Mesenchymal stem cell (in vitro differentiated cells and primary cell): ENCODE measurements around the gene PPP1R13B.
A peak's percentile ranks its signal among the peaks of the same experiment; 100 is the strongest.

Experiments used
- DNase-seq: peaks from one replicate; pipeline ENCODE4 v3.0.0-alpha.2; 2013
- H2AFZ ChIP-seq: one replicate; pipeline ENCODE4 v1.6.1; 2013; ENCODE audit warnings: low read depth, mild to moderate bottlenecking, control low read depth, inconsistent platforms, low read length, moderate library complexity
- H2AK5ac ChIP-seq: 2 replicates; pipeline ENCODE4 v1.6.1; 2013; ENCODE audit warnings: low read length, moderate library complexity, mild to moderate bottlenecking, inconsistent platforms; ENCODE audit not compliant: severe bottlenecking
- H2BK120ac ChIP-seq: one replicate; pipeline ENCODE4 v1.6.1; 2013; ENCODE audit warnings: low read depth, mild to moderate bottlenecking, inconsistent platforms, low read length, moderate library complexity
- H2BK12ac ChIP-seq, 2 experiments: one replicate each; pipeline ENCODE4 v1.6.1; 2013; ENCODE audit warnings: inconsistent platforms in 2 of 2, low read length in 2 of 2, mild to moderate bottlenecking in 2 of 2, moderate library complexity in 2 of 2, control low read depth in 1 of 2
- H2BK15ac ChIP-seq: one replicate; pipeline ENCODE4 v1.6.1; 2013; ENCODE audit warnings: mild to moderate bottlenecking, low read depth, inconsistent platforms; ENCODE audit not compliant: poor library complexity, severe bottlenecking
- H2BK5ac ChIP-seq: 2 replicates; pipeline ENCODE4 v1.6.1; 2013; ENCODE audit warnings: low read depth, mild to moderate bottlenecking, low read length, control low read depth, inconsistent platforms; ENCODE audit not compliant: poor library complexity, severe bottlenecking
- H3K14ac ChIP-seq, 2 experiments: one replicate each; pipeline ENCODE4 v1.6.1; 2013; ENCODE audit warnings: inconsistent platforms in 2 of 2, low read length in 2 of 2, control low read depth in 1 of 2, mild to moderate bottlenecking in 1 of 2, moderate library complexity in 1 of 2
- H3K18ac ChIP-seq, 2 experiments: one replicate each; pipeline ENCODE4 v1.6.1; 2013; ENCODE audit warnings: inconsistent platforms in 2 of 2, low read length in 2 of 2, control low read depth in 1 of 2, low read depth in 1 of 2, mild to moderate bottlenecking in 1 of 2
- H3K23ac ChIP-seq, 2 experiments: one replicate each; pipeline ENCODE4 v1.6.1; 2013; ENCODE audit warnings: inconsistent platforms in 2 of 2, low read length in 2 of 2, mild to moderate bottlenecking in 2 of 2, moderate library complexity in 2 of 2, control low read depth in 1 of 2
- H3K27ac ChIP-seq: 2 replicates; pipeline ENCODE4 v1.5.1; 2013; ENCODE audit warnings: mild to moderate bottlenecking, moderate library complexity, low read length, control low read depth, inconsistent platforms; ENCODE audit not compliant: poor library complexity, severe bottlenecking
- H3K27me3 ChIP-seq, 2 experiments: 2 replicates each; pipeline versions ENCODE4 v1.6.1 to v1.7.0; 2013; ENCODE audit warnings: low read length in 2 of 2, mild to moderate bottlenecking in 2 of 2, moderate library complexity in 2 of 2, control low read depth in 1 of 2, inconsistent platforms in 1 of 2; ENCODE audit not compliant: control insufficient read depth in 1 of 2, insufficient read depth in 1 of 2
- H3K36me3 ChIP-seq, 2 experiments: 2 replicates each; pipeline versions ENCODE4 v1.6.1 to v1.7.0; 2013; ENCODE audit warnings: low read length in 2 of 2, control low read depth in 1 of 2, inconsistent platforms in 1 of 2, low read depth in 1 of 2, mild to moderate bottlenecking in 1 of 2; ENCODE audit not compliant: insufficient read depth in 2 of 2, control insufficient read depth in 1 of 2
- H3K4ac ChIP-seq, 2 experiments: one replicate each; pipeline ENCODE4 v1.6.1; 2013; ENCODE audit warnings: inconsistent platforms in 2 of 2, low read length in 2 of 2, mild to moderate bottlenecking in 2 of 2, moderate library complexity in 2 of 2, control low read depth in 1 of 2, low read depth in 1 of 2
- H3K4me1 ChIP-seq: 2 replicates; pipeline ENCODE4 v1.6.1; 2013; ENCODE audit warnings: low read depth, low read length, control low read depth; ENCODE audit not compliant: control insufficient read depth, insufficient read depth
- H3K4me2 ChIP-seq: 2 replicates; pipeline ENCODE4 v1.6.1; 2013; ENCODE audit warnings: low read length, mild to moderate bottlenecking, inconsistent platforms; ENCODE audit not compliant: poor library complexity, severe bottlenecking
- H3K4me3 ChIP-seq, 2 experiments: 2 replicates each; pipeline versions ENCODE4 v1.5.1 to v1.7.0; 2013; ENCODE audit warnings: low read length in 2 of 2, mild to moderate bottlenecking in 2 of 2, control low read depth in 1 of 2, low read depth in 1 of 2; ENCODE audit not compliant: insufficient read depth in 1 of 2
- H3K79me1 ChIP-seq: replicated peaks from 2 replicates; pipeline ENCODE4 v1.6.1; 2013; ENCODE audit warnings: mild to moderate bottlenecking, control low read depth, low read length, inconsistent platforms; ENCODE audit not compliant: poor library complexity, severe bottlenecking
- H3K9ac ChIP-seq: 2 replicates; pipeline ENCODE4 v1.7.0; 2013; ENCODE audit warnings: mild to moderate bottlenecking, low read length, moderate library complexity
- H3K9me3 ChIP-seq: 2 replicates; pipeline ENCODE4 v1.7.0; 2013; ENCODE audit warnings: mild to moderate bottlenecking, low read length; ENCODE audit not compliant: control insufficient read depth
- H4K8ac ChIP-seq: one replicate; pipeline ENCODE4 v1.6.1; 2013; ENCODE audit warnings: inconsistent platforms, mild to moderate bottlenecking, low read length, moderate library complexity
- H4K91ac ChIP-seq: one replicate; pipeline ENCODE4 v1.6.1; 2013; ENCODE audit warnings: mild to moderate bottlenecking, low read length, inconsistent platforms
- WGBS: methylation state at CpG from one replicate; pipeline ENCODE4 v1.1.7; 2013; ENCODE audit warnings: mixed read lengths; 5-methylcytosine and 5-hydroxymethylcytosine counted together

PPP1R13B gene

GRCh38 chr14:103716899-103717411 is 130.4 kb downstream of the PPP1R13B start:
- H3K79me1 ChIP-seq: peaks cover 39% of the 10 kb centered on the region
- 81% methylated on average over 15 of the region's 17 CpGs for whole genome bisulfite sequencing
- H3K4ac ChIP-seq: no peak overlapping the region
- no peak overlapping the region for H3K18ac ChIP-seq
- H2BK15ac ChIP-seq: no peak overlapping the region
- peaks cover 43% of the 10 kb centered on the region for H3K4me1 ChIP-seq
- H3K4me3 ChIP-seq: peak overlapping the region in 1 of 2 experiments; percentile 90
- no peak for DNase-seq
- H4K91ac ChIP-seq: no peak overlapping the region
- H4K8ac ChIP-seq: no peak overlapping the region
- H3K4me2 ChIP-seq: peak overlapping the region; percentile 90
- H2BK12ac ChIP-seq: no peak overlapping the region
- peaks cover 8 to 26% of the 10 kb centered on the region in 2 experiments for H3K36me3 ChIP-seq
- no peak overlapping the region for H2AFZ ChIP-seq
- peak overlapping the region; percentile 84 for H3K9ac ChIP-seq
- no peak overlapping the region for H3K14ac ChIP-seq
- no peaks in the 10 kb centered on the region for H3K27me3 ChIP-seq
- no peak overlapping the region for H2AK5ac ChIP-seq
- no peak overlapping the region for H2BK5ac ChIP-seq
- H2BK120ac ChIP-seq: no peak overlapping the region
- H3K9me3 ChIP-seq: no peaks in the 10 kb centered on the region
- H3K27ac ChIP-seq: no peak overlapping the region
- H3K23ac ChIP-seq: no peak overlapping the region

GRCh38 chr14:103716091-103716801 is 131.1 kb downstream of the PPP1R13B start:
- H2AK5ac ChIP-seq: peak overlapping the region; percentile 1
- H3K4me3 ChIP-seq: peak overlapping the region; percentile 90 to 92
- peak overlapping the region; percentile 68 to 73 for H3K18ac ChIP-seq
- no peak overlapping the region for H2BK5ac ChIP-seq
- H3K79me1 ChIP-seq: peaks cover 40% of the 10 kb centered on the region
- H3K9me3 ChIP-seq: no peaks in the 10 kb centered on the region
- H2AFZ ChIP-seq: peak overlapping the region; percentile 10
- no peak overlapping the region for H3K27ac ChIP-seq
- H3K14ac ChIP-seq: peak overlapping the region in 1 of 2 experiments; percentile 35
- H3K4me2 ChIP-seq: peak overlapping the region; percentile 90
- peak overlapping the region; percentile 38 for H2BK15ac ChIP-seq
- peaks cover 36% of the 10 kb centered on the region for H3K4me1 ChIP-seq
- H3K23ac ChIP-seq: peak overlapping the region in 1 of 2 experiments; percentile 51
- H2BK12ac ChIP-seq: no peak overlapping the region
- no peaks in the 10 kb centered on the region for H3K27me3 ChIP-seq
- DNase-seq: peak; percentile 33
- peak overlapping the region; percentile 46 for H4K91ac ChIP-seq
- H3K9ac ChIP-seq: peak overlapping the region; percentile 84
- H3K36me3 ChIP-seq: peaks cover 8 to 27% of the 10 kb centered on the region in 2 experiments
- peak overlapping the region; percentile 4 for H4K8ac ChIP-seq
- H3K4ac ChIP-seq: peak overlapping the region; percentile 5 to 20
- WGBS: 6% methylated on average over 60 of the region's 72 CpGs
- H2BK120ac ChIP-seq: no peak overlapping the region

GRCh38 chr14:103715052-103716000 is 132.0 kb downstream of the PPP1R13B start, which contains the start of the genes XRCC3 and ZFYVE21:
TSS of gene XRCC3 (minus strand) at chr14:103715451. CDS start at chr14:103711087, 4,364 bp downstream.
TSS of gene ZFYVE21 (plus strand) at chr14:103715810. CDS start at chr14:103715842, 32 bp downstream.
- H3K4me3 ChIP-seq: peak within 1 kb of the TSS; percentile 90 to 92
- WGBS: under 1% methylated on average over 90 of the region's 121 CpGs
- peak within 1 kb of the TSS in 1 of 2 experiments; percentile 51 for H3K23ac ChIP-seq

More at GRCh38 chr14:103715052-103716000, 132.0 kb downstream of the PPP1R13B start, which contains the start of the genes XRCC3 and ZFYVE21:
- peak within 1 kb of the TSS; percentile 73 to 74 for H3K18ac ChIP-seq
- peak; percentile 99 for DNase-seq
- no peak within 1 kb of the TSS for H2BK5ac ChIP-seq
- peak within 1 kb of the TSS; percentile 38 for H2BK15ac ChIP-seq
- peaks cover 32% of the 10 kb centered on the region for H3K4me1 ChIP-seq
- peaks cover 8 to 27% of the 10 kb centered on the region in 2 experiments for H3K36me3 ChIP-seq
- H2BK12ac ChIP-seq: peak within 1 kb of the TSS in 1 of 2 experiments; percentile 52
- peak within 1 kb of the TSS; percentile 59 for H4K91ac ChIP-seq
- H3K14ac ChIP-seq: peak within 1 kb of the TSS in 1 of 2 experiments; percentile 94
- H3K79me1 ChIP-seq: peaks cover 36% of the 10 kb centered on the region
- no peaks in the 10 kb centered on the region for H3K9me3 ChIP-seq
- peak within 1 kb of the TSS; percentile 90 for H3K4me2 ChIP-seq
- peak within 1 kb of the TSS; percentile 84 for H3K9ac ChIP-seq
- no peak within 1 kb of the TSS for H3K27ac ChIP-seq
- H3K27me3 ChIP-seq: no peaks in the 10 kb centered on the region
- peak within 1 kb of the TSS; percentile 57 for H4K8ac ChIP-seq
- peak within 1 kb of the TSS; percentile 59 to 67 for H3K4ac ChIP-seq
- H2AFZ ChIP-seq: peak within 1 kb of the TSS; percentile 49
- H2AK5ac ChIP-seq: peak within 1 kb of the TSS; percentile 1
- H2BK120ac ChIP-seq: peak within 1 kb of the TSS; percentile 44
